HG02870 (cell line): ENCODE data around the gene MYO15A.

Experiments
- ATAC-seq: cut with Tn5 transposase; IDR thresholded peaks from one replicate; pipeline ENCODE4 v1.9.1; 2021; ENCODE audit warnings: mild to moderate bottlenecking, moderate library complexity; ENCODE audit not compliant: unreplicated experiment

The MYO15A gene

DNA sequence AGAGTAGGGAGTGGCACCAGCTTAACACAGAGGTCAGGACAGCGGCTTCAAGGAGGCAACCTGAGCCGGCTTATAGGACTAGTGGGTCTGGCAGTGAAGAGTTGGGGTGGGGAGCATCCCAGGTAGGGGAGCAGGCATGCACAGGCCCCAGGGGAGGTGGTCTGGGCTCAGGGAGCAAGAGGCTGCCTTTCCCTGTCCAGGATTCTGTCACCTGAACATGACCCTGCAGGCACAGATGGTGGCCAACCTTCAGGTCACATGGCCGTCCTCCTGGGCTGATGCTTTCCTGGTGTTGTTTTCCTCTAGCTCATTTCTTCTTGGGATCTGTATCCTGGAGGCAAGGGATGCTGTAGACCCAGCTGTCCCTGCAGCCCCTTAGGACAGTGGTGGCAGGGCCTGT is 3.5 kb upstream of the MYO15A start:
- ATAC-seq = no peak

DNA sequence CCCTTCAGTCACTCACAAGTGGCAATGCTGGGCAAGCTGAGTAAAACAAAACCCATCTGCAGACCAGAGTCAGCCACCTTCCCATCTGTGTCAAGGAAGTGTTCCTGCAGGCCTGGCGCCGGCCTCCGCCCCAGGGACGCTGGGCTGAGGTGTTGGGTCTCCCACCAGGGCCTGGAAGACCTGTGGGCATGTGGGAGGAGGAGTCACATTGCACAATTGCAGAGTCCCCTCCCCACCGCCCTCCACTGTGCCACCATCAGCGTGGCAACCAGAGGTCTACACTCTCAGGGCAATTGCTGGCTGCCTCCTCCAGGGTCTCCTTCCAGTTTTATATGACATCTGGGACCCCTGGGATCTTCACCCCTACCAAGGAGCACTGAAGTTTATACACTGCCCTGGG is 3.0 kb upstream of the MYO15A start:
- no peak for ATAC-seq

DNA sequence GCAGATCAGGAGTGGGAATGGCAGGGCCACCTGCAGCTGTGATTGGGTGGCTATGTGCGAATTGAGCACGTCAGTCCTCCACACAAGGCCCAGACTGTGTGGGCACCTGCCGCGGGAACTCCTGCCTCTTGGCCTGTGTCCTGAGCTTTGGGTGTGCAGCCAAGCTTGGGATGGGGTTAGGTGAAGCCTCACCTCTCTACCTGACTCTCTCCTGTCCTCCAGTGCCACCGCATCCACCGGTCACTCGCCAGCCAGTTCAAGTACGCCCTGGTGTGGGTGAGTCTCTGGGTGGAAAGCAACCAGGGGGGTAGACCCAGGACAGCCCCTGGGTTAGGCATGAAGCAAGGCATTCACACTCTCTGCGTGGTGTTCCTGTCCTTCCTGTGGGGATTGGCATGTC is 2.3 kb upstream of the MYO15A start:
- ATAC-seq = no peak

DNA sequence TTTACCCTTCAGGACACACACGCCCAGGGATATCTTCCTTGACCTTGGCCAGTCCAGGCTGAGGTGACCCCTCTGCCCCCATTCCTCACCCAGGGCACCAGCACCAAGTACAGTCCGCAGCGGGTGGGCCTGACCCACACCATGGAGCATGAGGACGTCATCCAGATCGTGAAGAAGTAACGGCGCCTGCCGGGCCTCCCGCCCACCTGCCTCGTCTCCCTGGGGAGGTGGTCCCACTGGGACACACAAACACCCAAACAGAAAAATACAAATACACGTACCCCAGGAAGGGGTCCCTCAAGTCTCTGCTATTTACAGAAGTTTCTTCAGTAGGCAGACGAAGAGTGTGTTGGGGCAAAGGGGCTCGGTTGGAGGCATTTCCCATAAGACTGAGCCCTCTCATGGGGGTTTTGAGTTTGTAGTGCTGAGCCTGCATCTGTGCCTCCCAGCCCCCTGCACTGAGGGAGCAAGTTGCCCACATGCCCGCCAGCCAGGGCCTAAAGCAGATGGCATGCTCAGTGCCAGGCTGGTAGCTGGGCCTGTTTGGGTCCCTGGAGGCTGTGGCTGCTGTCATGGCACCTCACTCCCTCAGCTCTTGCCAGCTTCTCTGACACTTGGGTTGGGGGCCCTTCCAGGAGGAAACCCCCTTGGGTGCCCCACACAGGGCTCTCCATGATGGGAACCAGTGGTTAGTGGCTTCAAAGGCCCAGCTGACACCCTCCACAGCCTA is 1.3 kb upstream of the MYO15A start:
- ATAC-seq = no peak

DNA sequence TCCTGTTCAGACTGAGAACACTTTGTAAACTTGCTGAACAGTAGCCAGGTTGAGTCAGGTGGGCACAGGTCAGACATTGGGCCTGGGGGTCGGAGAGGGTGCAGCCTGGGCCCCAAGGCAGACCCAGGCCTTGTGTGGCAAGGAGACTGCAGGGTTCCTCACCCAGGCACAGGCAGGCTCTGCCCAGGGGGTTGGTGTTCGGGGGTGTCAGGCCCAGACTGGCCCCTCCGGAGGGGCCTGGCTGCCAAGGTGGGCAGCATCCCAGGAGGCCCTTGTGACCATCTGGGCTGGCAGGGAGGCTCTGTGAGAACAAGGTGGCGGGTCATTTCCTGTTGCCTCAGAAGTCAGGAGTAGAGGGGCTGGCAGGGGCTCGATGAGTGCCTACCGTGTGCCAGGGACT is 585 bp upstream of the MYO15A start:
- ATAC-seq = no peak

DNA sequence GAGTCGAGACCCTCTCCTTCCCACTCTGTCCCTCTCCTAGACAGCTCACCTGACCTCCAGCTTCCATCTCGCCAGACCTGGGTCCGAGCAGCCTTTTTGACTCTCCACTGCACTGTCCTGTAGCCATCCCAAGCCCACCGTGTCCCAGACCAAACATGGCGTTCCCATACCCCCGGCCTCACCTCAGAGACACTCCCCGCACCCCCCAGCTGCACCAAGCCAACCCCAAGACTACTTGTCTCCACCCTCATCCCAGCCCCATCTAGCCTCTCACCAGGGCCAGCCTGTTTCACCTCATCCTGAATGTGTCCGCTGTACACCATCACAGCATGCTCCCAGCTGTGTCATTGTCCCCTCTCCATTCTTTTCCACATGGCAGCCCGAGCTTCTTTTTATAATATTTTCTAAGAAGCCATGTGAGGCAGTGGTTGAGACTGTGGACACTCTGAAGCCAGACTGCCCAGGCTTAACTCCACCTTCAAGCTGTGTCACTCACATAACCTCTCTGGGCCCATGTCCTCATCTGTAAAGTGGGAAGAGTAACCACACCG is 1.5 kb downstream of the MYO15A start:
- ATAC-seq = no peak

DNA sequence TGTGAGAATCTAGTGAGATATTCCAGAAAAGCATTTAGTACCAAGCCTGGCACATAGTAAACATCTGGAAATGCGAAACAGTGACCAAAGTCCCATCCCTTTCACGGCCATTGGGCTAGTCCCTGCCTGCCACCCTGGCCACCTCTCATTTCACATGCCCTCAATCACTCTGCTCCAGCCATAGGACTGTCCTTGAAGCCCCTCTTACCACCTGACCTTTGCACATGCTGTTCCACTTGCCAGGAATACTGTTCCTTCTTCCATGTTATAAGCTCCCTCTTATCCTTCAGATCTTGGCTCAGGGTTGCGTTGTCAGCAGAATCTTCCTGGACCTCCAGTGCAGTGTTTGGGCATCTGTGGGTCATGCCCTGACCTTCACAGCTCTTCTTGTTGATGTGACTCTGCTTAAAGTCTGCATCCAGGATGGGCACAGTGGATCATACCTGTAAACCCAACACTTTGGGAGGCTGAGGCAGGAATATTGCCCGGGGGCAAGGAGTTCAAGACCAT is 2.1 kb downstream of the MYO15A start:
- ATAC-seq = no peak

DNA sequence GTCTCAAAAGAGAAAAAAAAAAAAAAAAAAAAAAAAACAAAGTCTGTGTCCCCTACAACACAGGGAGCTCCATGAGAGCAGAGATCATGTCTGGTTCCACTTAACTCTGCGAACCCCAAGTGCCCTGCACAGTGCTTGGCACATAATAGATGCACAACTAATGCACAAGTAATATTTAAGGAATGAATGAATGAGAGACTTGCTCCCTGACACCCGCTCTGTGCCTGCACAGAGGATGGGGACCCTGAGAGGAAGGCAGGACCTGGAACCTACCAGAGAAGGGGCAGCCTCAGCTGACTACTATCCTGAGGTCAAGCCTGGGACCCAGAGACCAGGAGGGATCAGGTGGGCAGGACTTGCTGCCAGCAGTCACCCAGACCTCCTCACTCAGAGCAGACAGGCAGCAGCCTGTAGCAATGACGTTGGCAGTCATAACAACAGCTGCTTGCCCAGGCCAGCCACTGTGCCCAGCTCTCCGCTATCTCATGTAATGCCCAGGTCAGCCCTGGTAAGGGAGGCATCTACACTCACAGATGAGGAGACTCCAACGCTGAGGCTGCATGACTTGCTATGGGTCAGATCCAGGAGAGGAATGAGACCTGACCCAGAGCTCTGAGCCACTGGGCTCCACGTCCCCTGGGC is 2.9 kb downstream of the MYO15A start:
- ATAC-seq = no peak

DNA sequence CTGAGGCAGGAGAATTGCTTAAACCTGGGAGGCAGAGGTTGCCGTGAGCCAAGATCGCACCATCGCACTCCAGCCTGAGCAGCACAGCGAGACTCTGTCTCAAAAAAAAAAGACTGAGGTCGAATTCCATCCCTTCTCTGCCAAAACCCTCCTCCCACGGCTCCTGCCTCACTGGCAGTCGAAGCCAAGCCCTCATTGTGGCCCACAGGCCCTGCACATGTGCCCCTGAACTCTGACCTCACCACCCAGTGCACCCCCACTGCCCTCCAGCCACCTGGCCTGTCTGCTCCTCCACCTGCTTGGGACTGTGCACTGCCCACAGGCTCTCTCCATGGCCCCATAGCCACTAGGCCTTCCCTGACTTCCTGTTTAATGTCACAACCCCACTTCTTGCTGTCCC is 7.0 kb downstream of the MYO15A start:
- ATAC-seq = no peak

DNA sequence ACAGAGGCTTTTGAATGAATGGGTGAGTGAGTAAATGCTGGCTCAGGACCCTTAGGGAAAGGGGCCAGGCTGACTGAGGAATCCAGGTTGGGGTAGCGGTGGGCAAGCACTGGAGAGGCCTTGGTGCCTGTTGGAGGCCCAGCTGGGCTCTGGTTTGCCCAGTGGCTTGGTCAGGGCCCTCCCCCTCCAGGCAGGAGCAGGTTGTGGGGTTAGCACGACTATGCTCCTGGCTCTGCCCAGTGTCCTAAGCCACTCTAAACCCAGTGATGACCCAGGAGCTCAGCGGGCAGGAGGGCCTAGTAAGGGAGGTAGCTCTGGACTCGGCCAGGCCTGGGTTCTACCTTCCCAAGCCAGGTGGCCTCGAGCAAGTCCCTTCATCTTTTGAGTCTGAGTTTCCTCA is 7.5 kb downstream of the MYO15A start:
- no peak for ATAC-seq

DNA sequence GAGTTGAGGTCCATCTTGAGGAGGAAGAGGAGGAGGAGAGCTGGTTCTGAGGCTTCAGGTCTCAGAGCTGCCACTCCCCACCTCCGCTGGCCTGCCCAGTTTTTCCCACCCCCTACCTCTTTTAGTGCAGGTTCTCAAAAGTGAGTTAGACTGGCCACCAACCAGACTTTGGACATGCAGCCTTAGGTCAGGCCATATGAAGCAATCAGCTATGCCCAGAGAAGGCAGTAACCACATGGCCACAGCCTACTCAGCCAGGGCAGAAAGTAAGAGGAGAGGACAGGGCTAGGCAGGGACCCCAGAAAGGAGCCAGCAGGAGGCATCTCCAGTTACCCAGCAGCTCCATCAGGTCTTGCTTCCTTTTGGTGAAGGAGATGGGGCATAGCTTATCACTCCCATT is 9.0 kb downstream of the MYO15A start:
- ATAC-seq = no peak

DNA sequence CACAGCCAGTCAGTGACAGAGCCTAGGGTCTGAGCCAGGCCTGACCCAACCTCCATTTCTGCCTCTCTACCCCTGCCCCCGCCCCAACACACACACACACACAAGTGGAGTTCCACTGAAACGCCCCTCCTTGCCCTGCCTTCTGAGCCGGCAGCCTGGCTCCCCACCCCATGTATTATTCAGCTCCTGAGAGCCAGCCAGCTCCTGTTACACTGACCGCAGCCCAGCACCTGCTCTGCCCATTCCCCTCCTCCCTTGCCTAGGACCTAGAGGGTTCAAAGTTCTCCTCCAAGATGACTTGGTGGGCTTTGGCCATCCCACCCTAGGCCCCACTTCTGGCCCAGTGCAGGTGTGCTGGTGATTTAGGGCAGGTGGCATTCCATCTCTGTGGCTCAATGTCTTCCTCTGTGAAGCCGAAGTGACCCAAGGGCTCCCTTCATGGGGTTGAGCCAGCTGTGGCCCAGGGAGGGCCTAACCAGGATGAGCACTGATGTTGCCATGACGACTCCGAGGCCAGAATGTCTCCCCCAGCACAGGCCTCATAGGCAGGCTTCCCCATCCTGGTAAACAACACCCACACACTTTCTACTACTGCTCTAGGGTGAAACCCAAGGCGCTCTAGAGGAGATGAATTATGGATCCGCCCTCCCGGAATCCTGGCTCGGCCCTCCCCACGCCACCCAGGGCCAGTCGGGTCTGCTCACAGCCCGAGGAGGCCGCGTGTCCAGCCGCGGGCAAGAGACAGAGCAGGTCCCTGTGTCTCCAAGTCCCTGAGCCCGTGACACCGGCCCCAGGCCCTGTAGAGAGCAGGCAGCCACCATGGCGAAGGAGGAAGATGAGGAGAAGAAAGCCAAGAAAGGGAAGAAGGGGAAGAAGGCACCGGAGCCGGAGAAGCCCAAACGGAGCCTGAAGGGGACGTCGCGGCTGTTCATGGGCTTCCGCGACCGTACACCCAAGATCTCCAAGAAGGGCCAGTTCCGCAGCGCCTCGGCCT is 9.7 kb downstream of the MYO15A start:
- ATAC-seq = no peak

DNA sequence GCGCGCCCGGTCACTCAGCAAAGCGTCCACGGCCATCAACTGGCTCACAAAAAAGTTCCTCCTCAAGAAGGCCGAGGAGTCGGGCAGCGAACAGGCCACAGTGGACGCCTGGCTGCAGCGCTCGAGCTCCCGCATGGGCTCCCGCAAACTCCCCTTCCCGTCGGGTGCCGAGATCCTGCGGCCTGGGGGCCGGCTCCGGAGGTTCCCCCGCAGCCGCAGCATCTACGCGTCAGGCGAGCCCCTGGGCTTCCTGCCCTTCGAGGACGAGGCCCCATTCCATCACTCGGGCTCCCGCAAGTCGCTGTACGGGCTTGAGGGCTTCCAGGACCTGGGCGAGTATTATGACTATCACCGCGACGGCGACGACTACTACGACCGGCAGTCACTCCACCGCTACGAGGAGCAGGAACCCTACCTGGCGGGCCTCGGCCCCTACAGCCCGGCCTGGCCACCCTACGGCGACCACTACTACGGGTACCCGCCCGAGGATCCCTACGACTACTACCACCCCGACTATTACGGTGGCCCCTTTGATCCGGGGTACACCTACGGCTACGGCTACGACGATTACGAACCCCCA is 10.7 kb downstream of the MYO15A start:
- no peak for ATAC-seq

DNA sequence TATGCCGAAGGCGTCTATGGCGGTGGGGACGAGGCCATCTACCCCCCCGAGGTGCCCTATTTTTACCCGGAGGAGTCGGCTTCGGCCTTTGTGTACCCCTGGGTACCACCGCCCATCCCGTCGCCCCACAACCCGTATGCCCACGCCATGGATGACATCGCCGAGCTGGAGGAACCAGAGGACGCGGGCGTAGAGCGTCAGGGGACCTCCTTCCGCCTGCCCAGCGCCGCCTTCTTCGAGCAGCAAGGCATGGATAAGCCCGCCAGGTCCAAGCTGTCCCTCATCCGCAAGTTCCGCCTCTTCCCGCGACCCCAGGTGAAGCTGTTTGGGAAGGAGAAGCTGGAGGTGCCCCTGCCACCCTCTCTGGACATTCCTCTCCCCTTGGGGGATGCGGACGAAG is 11.4 kb downstream of the MYO15A start:
- no peak for ATAC-seq

DNA sequence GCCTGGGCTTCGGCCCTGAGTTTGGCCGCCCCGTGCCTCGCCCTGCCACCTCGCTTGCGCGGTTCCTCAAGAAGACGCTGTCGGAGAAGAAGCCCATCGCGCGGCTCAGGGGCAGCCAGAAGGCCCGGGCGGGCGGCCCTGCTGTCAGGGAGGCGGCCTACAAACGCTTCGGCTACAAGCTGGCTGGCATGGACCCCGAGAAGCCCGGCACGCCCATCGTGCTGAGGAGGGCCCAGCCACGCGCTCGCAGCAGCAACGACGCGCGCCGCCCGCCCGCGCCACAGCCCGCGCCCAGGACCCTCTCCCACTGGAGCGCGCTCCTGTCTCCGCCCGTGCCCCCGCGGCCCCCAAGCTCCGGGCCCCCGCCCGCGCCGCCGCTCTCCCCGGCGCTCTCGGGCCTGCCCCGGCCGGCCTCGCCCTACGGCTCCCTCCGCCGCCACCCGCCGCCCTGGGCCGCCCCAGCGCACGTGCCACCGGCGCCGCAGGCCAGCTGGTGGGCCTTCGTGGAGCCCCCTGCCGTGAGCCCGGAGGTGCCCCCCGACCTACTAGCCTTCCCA is 12.0 kb downstream of the MYO15A start:
- no peak for ATAC-seq

DNA sequence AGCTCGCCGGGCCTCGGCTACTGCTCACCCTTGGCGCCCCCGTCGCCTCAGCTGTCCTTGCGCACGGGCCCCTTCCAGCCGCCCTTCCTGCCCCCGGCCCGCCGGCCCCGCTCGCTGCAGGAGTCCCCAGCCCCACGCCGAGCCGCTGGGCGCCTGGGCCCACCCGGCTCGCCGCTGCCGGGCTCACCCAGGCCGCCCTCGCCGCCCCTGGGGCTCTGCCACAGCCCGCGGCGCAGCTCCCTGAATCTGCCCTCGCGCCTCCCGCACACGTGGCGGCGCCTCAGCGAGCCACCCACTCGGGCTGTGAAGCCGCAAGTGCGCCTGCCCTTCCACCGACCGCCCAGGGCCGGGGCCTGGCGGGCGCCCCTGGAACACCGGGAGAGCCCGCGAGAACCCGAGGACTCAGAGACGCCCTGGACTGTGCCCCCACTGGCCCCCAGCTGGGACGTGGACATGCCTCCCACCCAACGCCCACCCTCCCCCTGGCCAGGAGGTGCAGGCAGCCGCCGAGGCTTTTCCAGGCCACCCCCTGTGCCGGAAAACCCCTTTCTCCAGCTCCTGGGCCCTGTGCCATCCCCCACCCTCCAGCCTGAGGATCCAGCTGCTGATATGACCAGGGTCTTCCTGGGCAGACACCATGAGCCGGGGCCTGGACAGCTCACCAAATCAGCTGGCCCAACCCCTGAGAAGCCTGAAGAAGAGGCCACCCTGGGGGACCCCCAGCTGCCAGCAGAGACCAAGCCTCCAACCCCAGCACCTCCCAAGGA is 12.8 kb downstream of the MYO15A start:
- ATAC-seq = no peak

DNA sequence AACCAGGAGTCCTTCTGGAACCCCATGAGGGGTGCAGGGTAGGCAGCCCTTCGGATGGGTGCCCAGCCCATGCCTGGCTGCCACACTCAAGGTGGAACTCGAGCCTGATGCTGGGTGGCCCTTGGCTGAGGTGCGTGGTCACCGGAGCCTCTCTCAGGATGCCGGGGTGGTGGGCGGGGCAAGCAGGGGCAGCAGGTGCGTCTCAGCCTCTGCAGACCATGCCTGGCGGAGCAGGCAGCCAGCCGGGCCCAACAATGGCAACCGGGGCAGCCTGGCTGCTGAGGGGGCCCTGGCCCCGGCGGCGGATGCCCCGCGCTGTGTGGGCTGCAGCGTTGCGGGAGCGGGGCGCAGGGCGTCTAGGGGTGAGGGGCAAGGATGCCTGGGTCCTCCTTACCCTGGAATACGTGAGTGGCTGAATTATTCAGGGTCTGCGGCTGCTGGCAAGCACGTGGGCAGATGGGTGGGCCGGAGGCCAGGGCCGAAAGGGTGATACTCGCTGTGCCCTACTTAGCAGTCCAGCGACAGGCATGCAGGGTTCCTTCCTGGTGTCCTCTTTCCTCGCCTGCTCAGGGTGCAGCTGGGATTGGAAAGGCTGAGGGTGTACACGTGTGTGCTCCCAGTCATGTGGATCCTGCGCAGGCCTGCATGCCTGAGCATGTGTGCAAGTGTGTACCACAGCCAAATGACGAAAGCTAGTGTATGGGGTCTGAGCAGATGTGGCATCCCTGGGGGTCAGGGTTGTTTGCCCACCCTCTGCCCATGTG is 14.6 kb downstream of the MYO15A start:
- no peak for ATAC-seq

DNA sequence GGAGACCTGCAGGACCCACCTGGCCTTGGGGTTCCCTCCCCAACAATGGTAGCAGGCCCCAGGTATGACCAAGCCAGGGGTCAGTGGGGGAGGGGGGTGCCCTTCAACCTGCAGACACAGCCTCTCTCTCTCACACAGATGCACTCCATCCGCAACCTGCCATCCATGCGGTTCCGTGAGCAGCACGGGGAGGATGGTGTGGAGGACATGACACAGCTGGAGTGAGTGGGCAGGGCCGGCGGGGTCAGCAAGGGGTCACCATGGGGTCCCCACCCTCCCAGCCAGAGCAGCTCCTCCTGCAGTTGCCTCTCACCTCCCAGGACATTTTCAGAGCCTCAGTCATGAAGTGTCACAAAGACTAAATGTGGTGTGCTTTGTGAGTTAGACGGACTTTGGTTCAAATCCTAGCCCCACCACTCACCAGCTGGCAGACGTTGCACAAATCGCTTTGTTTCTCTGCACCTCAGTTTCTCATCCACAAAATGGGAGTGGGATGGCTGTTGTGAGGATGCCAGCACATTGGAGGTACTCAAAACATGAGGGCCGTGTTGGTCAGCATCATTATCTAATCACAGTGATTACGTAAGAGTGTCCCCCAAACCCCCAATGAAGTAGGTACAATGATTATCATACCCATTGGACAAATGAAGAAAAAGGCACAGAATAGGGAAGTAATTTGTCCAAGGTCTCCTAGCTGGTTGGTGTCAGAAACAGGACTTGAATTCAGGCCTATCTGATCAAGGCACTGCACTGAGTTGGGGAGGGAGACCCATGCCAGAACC is 16.0 kb downstream of the MYO15A start:
- ATAC-seq = no peak
